GM19397 (cell line): ENCODE results near the gene MT1G.
"Not testable (repeated sequence)": the region's sequence is repeated elsewhere in the genome, so short reads cannot be mapped to it uniquely, and the experiment has no call there.

Experiments
- ATAC-seq: cut with Tn5 transposase; IDR thresholded peaks from one replicate; pipeline ENCODE4 v1.9.1; 2021; ENCODE audit warnings: mild to moderate bottlenecking, moderate library complexity; ENCODE audit not compliant: unreplicated experiment

The MT1G gene

GRCh38 chr16:56637814-56638750 lies 29.8 kb downstream of the MT1G start, which contains the start of gene MT1A:
Gene MT1A (plus strand): TSS chr16:56638666. CDS start chr16:56638739, 73 bp downstream.
- ATAC-seq = no peak

GRCh38 chr16:56636616-56637413 lies 31.1 kb downstream of the MT1G start:
- ATAC-seq = no peak

DNA sequence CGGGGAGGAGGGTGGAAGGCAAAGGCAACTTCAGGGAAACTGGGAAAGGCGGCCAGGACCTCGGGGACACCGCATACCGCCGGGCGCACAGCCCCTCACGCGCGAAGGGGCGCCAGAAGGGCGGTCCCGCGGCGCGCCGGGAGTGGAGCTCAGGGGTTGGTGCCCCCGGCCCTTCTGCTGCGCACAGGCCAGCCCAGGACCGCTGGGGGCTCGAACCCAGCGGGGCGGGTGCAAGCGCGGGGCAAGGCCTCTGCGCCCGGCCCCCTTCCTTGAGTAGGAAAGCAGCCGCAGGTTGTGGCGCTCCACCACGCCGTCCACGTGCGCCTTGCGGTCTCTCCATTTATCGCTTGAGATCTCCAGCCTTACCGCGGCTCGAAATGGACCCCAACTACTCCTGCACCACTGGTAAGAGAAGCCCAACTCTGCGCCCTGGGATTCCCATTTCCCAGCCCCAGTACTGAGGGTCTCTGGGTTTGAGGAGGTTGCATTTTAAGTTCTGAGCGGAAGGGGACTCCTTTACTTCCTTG lies 32.4 kb downstream of the MT1G start:
- ATAC-seq = no peak

DNA sequence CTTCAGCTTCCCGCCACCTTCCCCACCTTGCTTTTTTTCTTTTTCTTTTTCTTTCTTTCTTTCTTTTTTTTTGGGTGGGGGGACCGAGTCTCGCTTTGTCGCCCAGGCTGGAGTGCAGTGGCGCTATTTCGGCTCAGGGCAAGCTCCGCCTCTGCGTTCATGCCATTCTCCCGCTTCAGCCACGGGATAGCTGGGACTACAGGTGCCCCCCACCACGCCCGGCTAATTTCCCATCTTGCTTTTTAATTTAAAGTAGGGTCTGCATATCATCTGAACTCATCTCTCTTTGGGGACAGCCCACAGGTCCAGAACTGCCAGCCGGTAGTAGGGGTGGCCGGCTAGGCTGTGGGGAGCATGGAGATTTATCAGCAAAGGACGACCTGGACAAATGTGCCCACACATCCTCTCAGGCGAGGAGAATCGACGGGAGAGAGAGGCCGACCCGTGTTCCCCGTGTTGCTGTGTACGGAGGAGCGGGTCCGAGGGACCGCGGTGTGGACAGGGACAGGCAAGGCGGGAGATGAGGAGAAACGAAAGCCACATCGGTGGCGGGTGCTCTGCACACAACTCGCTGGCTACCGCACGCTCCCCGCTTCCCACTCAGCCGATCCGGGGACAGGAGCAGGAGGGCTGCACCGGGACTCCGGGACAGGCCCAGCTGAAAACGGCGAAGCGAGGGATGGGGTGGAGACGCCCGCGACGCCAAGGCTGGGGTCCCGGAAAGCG lies 33.0 kb downstream of the MT1G start:
- ATAC-seq = no peak

DNA sequence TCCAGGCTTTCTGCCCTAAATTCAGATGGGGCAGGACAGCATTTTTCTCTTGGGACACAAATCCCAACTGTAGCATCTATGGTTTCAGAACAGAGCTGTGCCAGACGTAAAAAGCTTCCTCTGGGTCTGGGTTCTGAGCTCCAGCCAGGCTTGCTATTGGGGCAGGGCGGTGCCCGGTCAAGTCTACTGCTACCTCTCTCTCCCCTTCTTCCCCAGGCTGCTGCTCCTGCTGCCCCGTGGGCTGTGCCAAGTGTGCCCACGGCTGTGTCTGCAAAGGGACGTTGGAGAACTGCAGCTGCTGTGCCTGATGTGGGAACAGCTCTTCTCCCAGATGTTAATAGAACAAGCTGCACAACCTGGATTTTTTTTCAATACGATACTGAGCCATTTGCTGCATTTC lies 34.3 kb downstream of the MT1G start:
- ATAC-seq = no peak

- ATAC-seq = no peak
These were observed 35.0 kb downstream of the MT1G start for GRCh38 chr16:56632848-56633365.

DNA sequence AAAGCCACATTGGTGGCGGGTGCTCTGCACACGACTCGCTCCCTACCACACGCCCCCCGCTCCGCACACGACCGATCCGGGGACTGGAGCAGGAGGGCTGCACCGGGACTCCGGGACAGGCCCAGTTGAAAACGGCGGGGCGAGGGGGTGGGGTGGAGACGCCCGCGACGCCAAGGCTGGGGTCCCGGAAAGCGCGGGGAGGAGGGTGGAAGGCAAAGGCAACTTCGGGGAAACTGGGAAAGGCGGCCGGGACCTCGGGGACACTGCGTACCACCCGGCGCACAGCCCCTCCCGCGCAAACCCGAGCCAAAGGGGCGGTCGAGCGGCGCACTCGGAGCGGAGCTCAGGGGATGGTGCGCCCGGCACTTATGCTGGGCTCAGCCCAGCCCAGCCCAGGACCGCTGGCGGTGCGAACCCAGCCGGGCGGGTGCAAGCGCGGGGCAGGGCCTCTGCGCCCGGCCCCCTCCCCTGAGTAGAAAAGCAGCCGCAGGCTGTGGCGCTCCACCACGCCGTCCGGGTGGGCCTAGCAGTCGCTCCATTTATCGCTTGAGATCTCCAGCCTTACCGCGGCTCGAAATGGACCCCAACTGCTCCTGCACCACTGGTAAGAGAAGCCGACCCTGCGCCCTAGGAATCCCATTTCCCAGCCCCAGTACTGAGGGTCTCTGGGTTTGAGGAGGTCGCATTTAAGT lies 35.6 kb downstream of the MT1G start, which contains the start of gene MT1M:
Gene MT1M (plus strand): TSS at position 504 of the 692 bp plus-strand sequence. CDS start 73 bp downstream, at position 577.
- ATAC-seq = no peak

- ATAC-seq = no peak
These were observed 36.1 kb downstream of the MT1G start for GRCh38 chr16:56631832-56632155.

GRCh38 chr16:56631197-56631596 lies 36.7 kb downstream of the MT1G start:
- no peak for ATAC-seq

DNA sequence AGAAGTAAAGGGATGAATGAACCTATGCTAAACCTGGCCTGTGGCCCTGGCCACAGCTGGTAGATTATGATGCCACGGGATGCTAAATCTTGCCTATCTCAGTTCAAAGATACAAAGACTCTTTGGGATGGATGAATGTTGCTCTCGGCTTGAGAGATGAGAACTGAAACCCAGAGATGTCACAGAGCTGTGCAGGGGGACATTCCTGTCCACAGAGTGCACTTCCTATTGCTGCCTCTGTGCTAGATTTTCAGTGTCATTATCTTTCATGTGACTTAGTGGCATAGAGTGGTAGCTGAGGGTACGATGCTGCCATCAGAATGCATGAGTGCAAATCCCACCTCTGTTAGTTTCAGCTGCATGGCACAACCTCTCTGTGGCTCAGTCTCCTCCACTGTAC lies 37.7 kb downstream of the MT1G start:
- peak; percentile 60 for ATAC-seq

- ATAC-seq = no peak
These were observed 38.3 kb downstream of the MT1G start for GRCh38 chr16:56629531-56629930.

GRCh38 chr16:56628486-56629350 lies 39.1 kb downstream of the MT1G start:
- ATAC-seq = no peak

GRCh38 chr16:56626685-56627084 lies 41.2 kb downstream of the MT1G start:
- ATAC-seq = no peak

- ATAC-seq = no peak
These were observed 41.8 kb downstream of the MT1G start for GRCh38 chr16:56625943-56626654.

DNA sequence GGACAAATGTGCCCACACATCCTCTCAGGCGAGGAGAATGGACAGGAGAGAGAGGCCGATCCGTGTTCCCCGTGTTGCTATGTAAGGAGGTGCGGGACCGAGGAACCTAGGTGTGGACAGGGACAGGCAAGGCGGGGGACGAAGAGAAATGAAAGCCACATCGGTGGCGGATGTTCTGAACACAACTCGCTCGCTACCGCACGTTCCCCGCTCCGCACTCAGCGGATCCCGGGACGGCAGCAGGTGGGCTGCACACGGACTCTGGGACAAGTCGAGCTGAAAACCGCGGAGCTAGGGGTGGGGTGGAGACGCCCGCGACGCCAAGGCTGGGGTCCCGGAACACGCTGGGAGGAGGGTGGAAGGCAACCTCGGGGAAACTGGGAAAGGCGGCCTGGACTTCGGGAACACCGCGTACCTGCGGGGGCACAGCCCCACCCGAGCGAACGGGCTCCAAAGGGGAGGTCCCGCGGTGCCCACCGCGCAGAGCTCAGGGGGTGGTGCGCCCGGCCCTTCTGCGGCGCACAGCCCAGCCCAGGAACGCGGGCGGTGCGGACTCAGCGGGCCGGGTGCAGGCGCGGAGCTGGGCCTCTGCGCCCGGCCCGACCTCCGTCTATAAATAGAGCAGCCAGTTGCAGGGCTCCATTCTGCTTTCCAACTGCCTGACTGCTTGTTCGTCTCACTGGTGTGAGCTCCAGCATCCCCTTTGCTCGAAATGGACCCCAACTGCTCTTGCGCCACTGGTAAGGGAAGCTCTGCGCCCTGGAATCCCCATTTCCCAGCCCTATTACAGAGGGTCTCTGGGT lies 42.5 kb downstream of the MT1G start, which contains the start of gene MT1E:
Gene MT1E (plus strand): TSS at position 642 of the 803 bp plus-strand sequence. CDS start 71 bp downstream, at position 713.
- ATAC-seq = peak; percentile 70

GRCh38 chr16:56623637-56624036 lies 44.2 kb downstream of the MT1G start:
- no peak for ATAC-seq

- not testable (repeated sequence) for ATAC-seq
These were observed 44.7 kb downstream of the MT1G start for GRCh38 chr16:56623184-56623583.
